ENCODE results near the gene ARMC9. TPM values are rescaled to one million over a fixed set of nuclear protein-coding genes. Genes with fewer than 3 reads are reported as not detected.

The ARMC9 gene
- total RNA-seq, 1 experiment from 2014 or later = 16.4 TPM

DNA sequence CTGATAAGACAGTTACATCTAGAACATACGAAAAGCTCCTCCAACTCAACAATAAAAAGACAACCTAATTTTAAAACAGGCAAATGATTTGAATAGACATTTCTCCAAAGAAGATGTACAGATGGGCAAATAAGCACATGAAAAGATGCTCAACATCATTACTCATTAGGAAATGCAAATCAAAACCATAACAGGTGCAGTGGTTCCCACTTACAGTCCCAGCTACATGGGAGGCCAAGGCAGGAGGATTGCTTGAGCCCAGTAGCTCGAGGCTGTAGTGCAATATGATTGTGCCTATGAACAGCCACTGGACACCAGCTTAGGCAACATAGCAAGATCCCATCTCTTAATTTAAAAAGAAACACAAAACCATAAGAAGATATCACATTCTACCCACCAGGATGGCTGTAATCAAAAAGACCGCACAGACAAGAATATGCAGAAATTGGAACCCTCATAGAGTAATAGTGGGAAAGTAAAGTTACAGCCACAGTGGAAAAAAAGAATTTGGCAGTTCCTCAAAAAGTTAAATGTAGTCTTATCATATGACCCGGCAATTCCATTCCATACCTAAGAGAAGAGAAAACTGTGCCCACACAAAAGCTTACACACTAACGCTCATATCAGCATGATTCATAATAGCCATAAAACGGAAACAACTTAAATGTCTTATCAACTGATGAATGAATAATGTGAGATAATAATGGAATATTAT lies 30.5 kb upstream of the ARMC9 start:
- no peaks in the 10 kb centered on the region for H3K27me3 ChIP-seq (ENCODE audit: insufficient read depth, low read length)
- H3K79me2 ChIP-seq (ENCODE audit: insufficient read depth, low read length) = no peaks in the 10 kb centered on the region
- H3K9me3 ChIP-seq (ENCODE audit: control insufficient read depth in 1 of 2, insufficient read depth in 1 of 2, low read depth in 1 of 2, low read length in 2 of 2) = no peaks in the 10 kb centered on the region
- H3K9ac ChIP-seq (ENCODE audit: low read length) = no peak overlapping the region
- H3K4me3 ChIP-seq (replicated peaks in 1 of 2; ENCODE audit: low read depth in 1 of 2, low read length in 2 of 2) = no peak overlapping the region
- ChIA-PET POLR2A (no interaction called here), RAD21 (ENCODE audit: low non-redundant PET in 1 of 2, low total read pairs in 2 of 2, uncharacterized antibody in 2 of 2, unreplicated experiment in 2 of 2) (no interaction called here), CTCF (no interaction called here)
- no peak for DNase-seq (ENCODE audit: low read depth, low spot score)
- BruUV-seq (replicated peaks) = no TSS peak
- H3K27ac ChIP-seq (ENCODE audit: low read depth, low read length) = no peak overlapping the region
- H3K4me2 ChIP-seq (ENCODE audit: low read length) = no peak overlapping the region
- no peak for TF ChIP-seq FOSL1 (IDR thresholded peaks at IDR 0.05; ENCODE audit: low read depth)
- TF ChIP-seq YY1 (IDR thresholded peaks at IDR 0.05; ENCODE audit: extremely low read depth, insufficient replicate concordance, low read depth, low read length) = no peak
- TF ChIP-seq ELF1 (IDR thresholded peaks at IDR 0.05; ENCODE audit: borderline replicate concordance, low read depth) = no peak
- TF ChIP-seq, protein P1, sequence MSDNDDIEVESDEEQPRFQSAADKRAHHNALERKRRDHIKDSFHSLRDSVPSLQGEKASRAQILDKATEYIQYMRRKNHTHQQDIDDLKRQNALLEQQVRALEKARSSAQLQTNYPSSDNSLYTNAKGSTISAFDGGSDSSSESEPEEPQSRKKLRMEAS (IDR thresholded peaks at IDR 0.05) = no peak
- no peak for TF ChIP-seq EGR1 (IDR thresholded peaks at IDR 0.05; ENCODE audit: low read depth)
- TF ChIP-seq ZFX (IDR thresholded peaks at IDR 0.05) = no peak
- TF ChIP-seq SRF (IDR thresholded peaks at IDR 0.05; ENCODE audit: low read depth) = no peak
- TF ChIP-seq JUND (IDR thresholded peaks at IDR 0.05) = no peak
- no peak for TF ChIP-seq CEBPB (IDR thresholded peaks at IDR 0.05; ENCODE audit: low read depth)
- TF ChIP-seq, protein P2, sequence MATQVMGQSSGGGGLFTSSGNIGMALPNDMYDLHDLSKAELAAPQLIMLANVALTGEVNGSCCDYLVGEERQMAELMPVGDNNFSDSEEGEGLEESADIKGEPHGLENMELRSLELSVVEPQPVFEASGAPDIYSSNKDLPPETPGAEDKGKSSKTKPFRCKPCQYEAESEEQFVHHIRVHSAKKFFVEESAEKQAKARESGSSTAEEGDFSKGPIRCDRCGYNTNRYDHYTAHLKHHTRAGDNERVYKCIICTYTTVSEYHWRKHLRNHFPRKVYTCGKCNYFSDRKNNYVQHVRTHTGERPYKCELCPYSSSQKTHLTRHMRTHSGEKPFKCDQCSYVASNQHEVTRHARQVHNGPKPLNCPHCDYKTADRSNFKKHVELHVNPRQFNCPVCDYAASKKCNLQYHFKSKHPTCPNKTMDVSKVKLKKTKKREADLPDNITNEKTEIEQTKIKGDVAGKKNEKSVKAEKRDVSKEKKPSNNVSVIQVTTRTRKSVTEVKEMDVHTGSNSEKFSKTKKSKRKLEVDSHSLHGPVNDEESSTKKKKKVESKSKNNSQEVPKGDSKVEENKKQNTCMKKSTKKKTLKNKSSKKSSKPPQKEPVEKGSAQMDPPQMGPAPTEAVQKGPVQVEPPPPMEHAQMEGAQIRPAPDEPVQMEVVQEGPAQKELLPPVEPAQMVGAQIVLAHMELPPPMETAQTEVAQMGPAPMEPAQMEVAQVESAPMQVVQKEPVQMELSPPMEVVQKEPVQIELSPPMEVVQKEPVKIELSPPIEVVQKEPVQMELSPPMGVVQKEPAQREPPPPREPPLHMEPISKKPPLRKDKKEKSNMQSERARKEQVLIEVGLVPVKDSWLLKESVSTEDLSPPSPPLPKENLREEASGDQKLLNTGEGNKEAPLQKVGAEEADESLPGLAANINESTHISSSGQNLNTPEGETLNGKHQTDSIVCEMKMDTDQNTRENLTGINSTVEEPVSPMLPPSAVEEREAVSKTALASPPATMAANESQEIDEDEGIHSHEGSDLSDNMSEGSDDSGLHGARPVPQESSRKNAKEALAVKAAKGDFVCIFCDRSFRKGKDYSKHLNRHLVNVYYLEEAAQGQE (IDR thresholded peaks at IDR 0.05; ENCODE audit: low read depth) = no peak
- no peak for TF ChIP-seq SIN3A (IDR thresholded peaks at IDR 0.05; ENCODE audit: low read depth)
- TF ChIP-seq, protein P3, sequence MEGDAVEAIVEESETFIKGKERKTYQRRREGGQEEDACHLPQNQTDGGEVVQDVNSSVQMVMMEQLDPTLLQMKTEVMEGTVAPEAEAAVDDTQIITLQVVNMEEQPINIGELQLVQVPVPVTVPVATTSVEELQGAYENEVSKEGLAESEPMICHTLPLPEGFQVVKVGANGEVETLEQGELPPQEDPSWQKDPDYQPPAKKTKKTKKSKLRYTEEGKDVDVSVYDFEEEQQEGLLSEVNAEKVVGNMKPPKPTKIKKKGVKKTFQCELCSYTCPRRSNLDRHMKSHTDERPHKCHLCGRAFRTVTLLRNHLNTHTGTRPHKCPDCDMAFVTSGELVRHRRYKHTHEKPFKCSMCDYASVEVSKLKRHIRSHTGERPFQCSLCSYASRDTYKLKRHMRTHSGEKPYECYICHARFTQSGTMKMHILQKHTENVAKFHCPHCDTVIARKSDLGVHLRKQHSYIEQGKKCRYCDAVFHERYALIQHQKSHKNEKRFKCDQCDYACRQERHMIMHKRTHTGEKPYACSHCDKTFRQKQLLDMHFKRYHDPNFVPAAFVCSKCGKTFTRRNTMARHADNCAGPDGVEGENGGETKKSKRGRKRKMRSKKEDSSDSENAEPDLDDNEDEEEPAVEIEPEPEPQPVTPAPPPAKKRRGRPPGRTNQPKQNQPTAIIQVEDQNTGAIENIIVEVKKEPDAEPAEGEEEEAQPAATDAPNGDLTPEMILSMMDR (IDR thresholded peaks at IDR 0.05 in 2 of 3, conservative IDR thresholded peaks at IDR 0.05 in 1 of 3; ENCODE audit: borderline replicate concordance in 1 of 3, insufficient read depth in 1 of 3, low read depth in 2 of 3, low read length in 2 of 3) = no peak
- TF ChIP-seq POLR2A (IDR thresholded peaks at IDR 0.05; ENCODE audit: borderline replicate concordance, extremely low read depth, insufficient read depth, insufficient read length) = no peak
- TF ChIP-seq, protein P4, sequence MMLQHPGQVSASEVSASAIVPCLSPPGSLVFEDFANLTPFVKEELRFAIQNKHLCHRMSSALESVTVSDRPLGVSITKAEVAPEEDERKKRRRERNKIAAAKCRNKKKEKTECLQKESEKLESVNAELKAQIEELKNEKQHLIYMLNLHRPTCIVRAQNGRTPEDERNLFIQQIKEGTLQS (IDR thresholded peaks at IDR 0.05) = no peak
- no peak for TF ChIP-seq EZH2phosphoT487 (IDR thresholded peaks at IDR 0.05; ENCODE audit: borderline replicate concordance)
- no peak for TF ChIP-seq EZH2 (IDR thresholded peaks at IDR 0.05)
- TF ChIP-seq POLR2AphosphoS5 (IDR thresholded peaks at IDR 0.05; ENCODE audit: low read depth, low read length) = no peak
- TF ChIP-seq ZNF274 (IDR thresholded peaks at IDR 0.05; ENCODE audit: low read depth, low read length) = no peak
- TF ChIP-seq SP1 (IDR thresholded peaks at IDR 0.05; ENCODE audit: low read depth) = no peak
- no peak for TF ChIP-seq TCF7L2 (IDR thresholded peaks at IDR 0.05; ENCODE audit: borderline replicate concordance, extremely low read depth, insufficient read depth, insufficient read length)
- no peaks in the 10 kb centered on the region for H3K4me1 ChIP-seq (ENCODE audit: control insufficient read depth in 1 of 2, insufficient read depth in 2 of 2, low read length in 2 of 2)
- no peak for ATAC-seq
- H4K20me1 ChIP-seq (ENCODE audit: insufficient read depth) = 0 out of 2 replicates have a peak, but pooled peaks cover 4% of the 10 kb centered on the region
- no peak overlapping the region for H2AFZ ChIP-seq (ENCODE audit: low read depth, low read length, poor library complexity, severe bottlenecking)
- intact Hi-C loops (cut with micrococcal nuclease) = no loop called here
- peaks cover 14 to 50% of the 10 kb centered on the region in 2 experiments; a peak in 3 of 4 replicates for H3K36me3 ChIP-seq (ENCODE audit: control insufficient read depth in 1 of 2, insufficient read depth in 2 of 2, low read length in 2 of 2)
- no peaks in the 10 kb centered on the region for H3K9me2 ChIP-seq (ENCODE audit: insufficient read depth)
